Right atrium auricular region (tissue), 2 donors: ENCODE results near the gene SLC7A6OS. TPM values are rescaled to one million over a fixed set of nuclear protein-coding genes. Genes with fewer than 3 reads are reported as not detected.

Experiments
- DNase-seq: peaks from one replicate; pipeline ENCODE4 v3.0.0-alpha.2; 2019; ENCODE audit warnings: low spot score
- H3K27ac ChIP-seq, 2 donors: fragments of 200-600 bp; sonication (generic); 1 replicate in 1 of 2; 2 replicates in 1 of 2; pipeline ENCODE4 v1.5.1; 2016 to 2019
- H3K27me3 ChIP-seq, 2 donors: fragments of 200-600 bp; sonication (generic); one replicate each; pipeline versions ENCODE4 v1.5.1 to v1.6.0; 2017 to 2019
- H3K36me3 ChIP-seq: fragments of 200-600 bp; sonication (generic); one replicate; pipeline ENCODE4 v1.5.1; 2016
- H3K4me1 ChIP-seq, 2 donors: fragments of 200-600 bp; sonication (generic); one replicate each; pipeline versions ENCODE4 v1.5.1 to v1.6.0; 2017 to 2019
- H3K4me3 ChIP-seq, 2 donors: fragments of 200-600 bp; sonication (generic); 1 replicate in 1 of 2; 2 replicates in 1 of 2; pipeline ENCODE4 v1.5.1; 2017 to 2019; ENCODE audit warnings: mild to moderate bottlenecking in 1 of 2, moderate library complexity in 1 of 2
- H3K9me3 ChIP-seq, 2 donors: fragments of 200-600 bp; sonication (generic); one replicate each; pipeline ENCODE4 v1.5.1; 2019
- total RNA-seq, 2 donors: library from RNA; depleted of rRNA; stranded (reverse); fragments of >200 nt; gene quantifications; one replicate each; pipeline ENCODE4 v1.1.0, GENCODE V29; 2016
- TF ChIP-seq, protein P1 (sequence below), 2 donors: fragments of 200-600 bp; sonication (generic); IDR thresholded peaks; one replicate each; pipeline ENCODE4 v1.5.1; 2019; ENCODE audit warnings: antibody characterized with exemption in 2 of 2

SLC7A6OS gene
- total RNA-seq, 2 donors from 2014 or later, result 6.8 to 8.6 TPM

DNA sequence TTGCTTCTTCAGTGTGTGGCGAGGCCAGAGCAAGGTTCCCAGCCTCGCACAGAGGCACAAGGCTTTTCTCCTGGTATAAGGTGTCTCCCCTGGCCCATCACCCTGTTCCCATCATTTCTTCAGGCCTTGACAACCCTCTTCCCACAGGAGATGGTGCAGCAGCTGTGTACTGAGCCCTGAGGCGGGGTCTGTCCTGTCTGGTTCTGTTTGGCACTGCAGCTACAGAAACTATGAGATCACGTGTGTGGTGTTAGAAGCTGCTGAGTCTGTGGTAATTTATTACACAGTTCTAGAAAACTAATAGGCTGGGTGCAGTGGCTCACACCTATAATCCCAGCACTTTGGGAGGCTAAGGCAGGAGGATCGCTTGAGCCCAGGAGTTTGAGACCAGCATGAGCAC lies 58.4 kb downstream of the SLC7A6OS start:
- H3K4me1 ChIP-seq, result peaks cover 0 to 46% of the 10 kb centered on the region in 2 donors
- DNase-seq, result no peak
- TF ChIP-seq, protein P1, sequence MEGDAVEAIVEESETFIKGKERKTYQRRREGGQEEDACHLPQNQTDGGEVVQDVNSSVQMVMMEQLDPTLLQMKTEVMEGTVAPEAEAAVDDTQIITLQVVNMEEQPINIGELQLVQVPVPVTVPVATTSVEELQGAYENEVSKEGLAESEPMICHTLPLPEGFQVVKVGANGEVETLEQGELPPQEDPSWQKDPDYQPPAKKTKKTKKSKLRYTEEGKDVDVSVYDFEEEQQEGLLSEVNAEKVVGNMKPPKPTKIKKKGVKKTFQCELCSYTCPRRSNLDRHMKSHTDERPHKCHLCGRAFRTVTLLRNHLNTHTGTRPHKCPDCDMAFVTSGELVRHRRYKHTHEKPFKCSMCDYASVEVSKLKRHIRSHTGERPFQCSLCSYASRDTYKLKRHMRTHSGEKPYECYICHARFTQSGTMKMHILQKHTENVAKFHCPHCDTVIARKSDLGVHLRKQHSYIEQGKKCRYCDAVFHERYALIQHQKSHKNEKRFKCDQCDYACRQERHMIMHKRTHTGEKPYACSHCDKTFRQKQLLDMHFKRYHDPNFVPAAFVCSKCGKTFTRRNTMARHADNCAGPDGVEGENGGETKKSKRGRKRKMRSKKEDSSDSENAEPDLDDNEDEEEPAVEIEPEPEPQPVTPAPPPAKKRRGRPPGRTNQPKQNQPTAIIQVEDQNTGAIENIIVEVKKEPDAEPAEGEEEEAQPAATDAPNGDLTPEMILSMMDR (IDR thresholded peaks at IDR 0.05), result no peak
- H3K27me3 ChIP-seq, result no peaks in the 10 kb centered on the region
- H3K4me3 ChIP-seq, result no peak overlapping the region
- H3K9me3 ChIP-seq, result no peaks in the 10 kb centered on the region
- H3K36me3 ChIP-seq, result peaks cover 52% of the 10 kb centered on the region
- peak overlapping the region; percentile 89 to 94 for H3K27ac ChIP-seq

DNA sequence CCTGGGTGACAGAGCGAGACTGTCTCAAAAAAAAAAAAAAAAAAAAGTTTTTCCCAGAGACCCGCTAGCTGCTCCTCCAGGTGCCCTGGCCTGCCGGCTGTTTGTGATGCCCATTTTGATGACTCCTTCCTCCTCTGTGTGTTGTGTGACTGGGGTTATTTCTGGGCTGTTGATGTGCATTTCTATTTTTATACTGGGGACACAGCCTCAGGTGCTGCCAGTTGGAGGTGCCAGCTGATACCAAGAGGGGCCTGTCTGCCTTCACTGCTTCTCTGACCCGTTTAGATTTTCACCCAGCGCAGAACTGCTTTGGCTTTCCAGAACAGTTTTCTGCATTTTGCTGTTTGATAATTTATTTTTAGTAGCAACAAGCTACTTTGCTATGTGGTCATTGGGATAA lies 58.9 kb downstream of the SLC7A6OS start:
- Histone ChIP-seq H3K9me3 (no peaks in the 10 kb centered on the region), H3K4me3 (no peak overlapping the region), H3K36me3 (peaks cover 52% of the 10 kb centered on the region), H3K4me1 (peaks cover 0 to 51% of the 10 kb centered on the region in 2 donors), H3K27me3 (no peaks in the 10 kb centered on the region), H3K27ac (peak overlapping the region; percentile 89 to 94)
- DNase-seq, result no peak
- TF ChIP-seq, protein P1 (IDR thresholded peaks at IDR 0.05), result no peak

DNA sequence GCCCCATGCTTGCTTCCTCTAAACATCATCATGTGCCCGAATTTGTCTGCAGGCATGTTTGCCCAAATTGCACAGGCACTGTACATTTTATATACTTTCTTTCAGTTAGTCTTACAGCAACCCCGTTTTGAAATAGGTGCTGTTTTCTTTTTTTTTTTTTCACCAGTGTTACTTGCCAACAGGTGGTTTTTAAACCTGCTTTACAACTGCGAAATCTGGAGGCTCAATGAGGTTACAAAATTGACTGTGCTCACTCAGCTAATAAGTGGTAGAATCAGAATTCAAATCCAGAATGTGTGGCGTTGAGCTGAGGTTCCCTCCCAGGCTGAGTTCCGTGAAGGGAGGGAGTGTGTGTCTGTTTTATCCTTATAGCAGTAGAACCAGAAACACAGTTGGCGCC lies 59.8 kb downstream of the SLC7A6OS start:
- Histone ChIP-seq H3K27ac (peak overlapping the region; percentile 89 to 94), H3K9me3 (no peaks in the 10 kb centered on the region), H3K4me3 (no peak overlapping the region), H3K4me1 (peaks cover 0 to 60% of the 10 kb centered on the region in 2 donors), H3K36me3 (peaks cover 46% of the 10 kb centered on the region), H3K27me3 (no peaks in the 10 kb centered on the region)
- TF ChIP-seq, protein P1 (IDR thresholded peaks at IDR 0.05), result no peak
- no peak for DNase-seq

DNA sequence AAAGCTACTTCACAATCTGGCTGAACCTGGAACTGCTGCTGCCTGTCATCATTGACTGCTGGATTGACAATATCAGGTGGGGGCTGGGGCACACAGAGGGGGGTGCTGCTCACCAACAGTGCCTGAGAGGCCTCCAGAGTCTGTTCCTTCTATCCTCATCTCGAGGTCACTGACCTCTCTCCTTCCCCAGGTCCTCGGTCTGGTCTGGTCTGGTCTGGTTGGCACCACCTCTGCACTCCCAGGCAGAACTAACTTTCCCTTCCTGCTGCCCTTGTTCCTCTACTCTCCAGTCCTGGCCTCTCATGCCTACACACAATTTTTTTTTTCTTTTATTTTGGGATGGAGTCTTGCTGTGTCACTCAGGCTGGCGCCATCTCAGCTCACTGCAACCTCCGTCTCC lies 61.4 kb downstream of the SLC7A6OS start:
- Histone ChIP-seq H3K4me1 (peaks cover 0 to 68% of the 10 kb centered on the region in 2 donors), H3K9me3 (no peaks in the 10 kb centered on the region), H3K4me3 (no peak overlapping the region), H3K36me3 (peaks cover 30% of the 10 kb centered on the region), H3K27ac (peak overlapping the region; percentile 89 to 94), H3K27me3 (no peaks in the 10 kb centered on the region)
- TF ChIP-seq, protein P1 (IDR thresholded peaks at IDR 0.05), result no peak
- DNase-seq, result no peak

Other genes with a start within 250 kb of the SLC7A6OS start
- gene NFATC3, start 225.6 kb downstream of the SLC7A6OS start, total RNA-seq, result 10 to 100 TPM; 24.5 to 45.0 TPM
- 1 to 10 TPM in 1 of 2 donors, under 1 TPM in 1; 0.59 to 1.2 TPM for gene ESRP2, start 74.8 kb downstream of the SLC7A6OS start, total RNA-seq
- 10 to 100 TPM; 28.3 to 29.1 TPM for gene PLA2G15, start 65.6 kb downstream of the SLC7A6OS start, total RNA-seq
- 10 to 100 TPM; 28.9 to 51.0 TPM for gene SLC7A6, start 46.4 kb downstream of the SLC7A6OS start, total RNA-seq
- 10 to 100 TPM; 24.5 to 35.7 TPM for gene PRMT7, start 73 bp upstream of the SLC7A6OS start, total RNA-seq
- gene SMPD3, start 137.6 kb upstream of the SLC7A6OS start, total RNA-seq, result 1 to 10 TPM; 3.0 to 4.4 TPM
- gene ZFP90, start 228.3 kb upstream of the SLC7A6OS start, total RNA-seq, result 10 to 100 TPM in 1 of 2 donors, 1 to 10 TPM in 1; 9.1 to 20.0 TPM